ENCODE measurements around the gene BMP7. TPM values are rescaled to one million over a fixed set of nuclear protein-coding genes. Genes with fewer than 3 reads are reported as not detected.

Gene BMP7
- total and polyA plus RNA-seq, 12 donors: 0.72 to 19.2 (median 4.1) TPM

GRCh38 chr20:57164872-57165271, 101.6 kb downstream of the BMP7 start:
- no peaks in the 10 kb centered on the region for H3K36me3 ChIP-seq
- DNase-seq: no peak
- intact Hi-C loops (cut with DNase I): loop anchor here in 3 of 10 donors (5.0 to 10.0 kb wide), 2 partner anchors 70 to 97 kb away; no protein-coding TSS in a partner anchor
- H3K9me3 ChIP-seq: peaks cover 0 to 13% (median 0%) of the 10 kb centered on the region in 11 donors
- 87 to 88% methylated on average over 7 of the region's 7 CpGs for WGBS, 2 donors
- TF ChIP-seq CTCF (IDR thresholded peaks at IDR 0.05): no peak
- H3K4me1 ChIP-seq: peaks cover 0 to 12% (median 0%) of the 10 kb centered on the region in 9 donors
- ATAC-seq: no peak
- H3K4me3 ChIP-seq: no peak overlapping the region
- peaks cover 0 to 4% (median 0%) of the 10 kb centered on the region in 7 donors for H3K27me3 ChIP-seq
- H3K27ac ChIP-seq: no peak overlapping the region

- H3K27me3 ChIP-seq: peaks cover 0 to 5% (median 0%) of the 10 kb centered on the region in 7 donors
- no peak for TF ChIP-seq CTCF (IDR thresholded peaks at IDR 0.05)
- 59 to 62% methylated on average over 2 of the region's 2 CpGs for WGBS, 2 donors
- no peak overlapping the region for H3K4me3 ChIP-seq
- DNase-seq (no peak), ATAC-seq (no peak)
- peak overlapping the region in 1 of 10 donors; percentile 91 for H3K27ac ChIP-seq
- H3K36me3 ChIP-seq: no peaks in the 10 kb centered on the region
- H3K9me3 ChIP-seq: peaks cover 0 to 13% (median 0%) of the 10 kb centered on the region in 11 donors
- H3K4me1 ChIP-seq: peaks cover 0 to 7% (median 0%) of the 10 kb centered on the region in 9 donors
- intact Hi-C loops (cut with DNase I): loop anchor here in 3 of 10 donors (5.0 to 10.0 kb wide), 2 partner anchors 68 to 99 kb away; no protein-coding TSS in a partner anchor
These were observed 103.4 kb downstream of the BMP7 start for GRCh38 chr20:57163041-57163440.

GRCh38 chr20:57162362-57162652, 104.1 kb downstream of the BMP7 start:
- peaks cover 0 to 5% (median 0%) of the 10 kb centered on the region in 9 donors for H3K4me1 ChIP-seq
- H3K27ac ChIP-seq: peak overlapping the region in 8 of 10 donors; percentile 31 to 91 (median 69)
- intact Hi-C loops (cut with DNase I): loop anchor here in 3 of 10 donors (5.0 to 10.0 kb wide), 2 partner anchors 68 to 100 kb away; no protein-coding TSS in a partner anchor
- 46 to 55% methylated on average over 5 of the region's 5 CpGs for WGBS, 2 donors
- H3K36me3 ChIP-seq: no peaks in the 10 kb centered on the region
- peak overlapping the region in 3 of 10 donors; percentile 10 to 37 (median 33) for H3K4me3 ChIP-seq
- peak in 1 of 2 donors; percentile 55 for DNase-seq
- ATAC-seq: peak; percentile 36 to 63 (median 54)
- H3K9me3 ChIP-seq: peaks cover 0 to 13% (median 0%) of the 10 kb centered on the region in 11 donors
- peaks cover 0 to 5% (median 0%) of the 10 kb centered on the region in 7 donors for H3K27me3 ChIP-seq
- no peak for TF ChIP-seq CTCF (IDR thresholded peaks at IDR 0.05)

- peak overlapping the region in 7 of 10 donors; percentile 10 to 37 (median 28) for H3K4me3 ChIP-seq
- WGBS, 2 donors: 50 to 67% methylated on average over 25 of the region's 25 CpGs
- intact Hi-C loops (cut with DNase I): loop anchor here in 3 of 10 donors (5.0 to 10.0 kb wide), 2 partner anchors 67 to 101 kb away; no protein-coding TSS in a partner anchor
These were observed 104.7 kb downstream of the BMP7 start for GRCh38 chr20:57161478-57162361.

More at GRCh38 chr20:57161478-57162361, 104.7 kb downstream of the BMP7 start:
- H3K27me3 ChIP-seq: peaks cover 0 to 5% (median 0%) of the 10 kb centered on the region in 7 donors
- peak overlapping the region in 9 of 10 donors; percentile 36 to 91 (median 68) for H3K27ac ChIP-seq
- DNase-seq (peak in 1 of 2 donors; percentile 41), ATAC-seq (peak in 4 of 8 donors; percentile 12 to 34 (median 20))
- no peaks in the 10 kb centered on the region for H3K36me3 ChIP-seq
- no peak for TF ChIP-seq CTCF (IDR thresholded peaks at IDR 0.05)
- H3K4me1 ChIP-seq: peaks cover 0 to 11% (median 0%) of the 10 kb centered on the region in 9 donors
- H3K9me3 ChIP-seq: peaks cover 0 to 13% (median 0%) of the 10 kb centered on the region in 11 donors
